Tibial artery (tissue), 4 donors: ENCODE results near the gene CCDC40.

Experiments used
- DNase-seq, 2 donors: peaks; one replicate each; pipeline ENCODE4 v3.0.0-alpha.2; 2019
- H3K27ac ChIP-seq, 2 donors: fragments of 200-600 bp; sonication (generic) in 1 of 2; 1 replicate in 1 of 2; 2 replicates in 1 of 2; pipeline ENCODE4 v1.5.1; 2018 to 2019; ENCODE audit warnings: mild to moderate bottlenecking in 1 of 2
- H3K27me3 ChIP-seq, 2 donors: fragments of 200-600 bp; sonication (generic) in 1 of 2; one replicate each; pipeline versions ENCODE4 v1.5.1 to v1.6.0; 2016 to 2019
- H3K36me3 ChIP-seq, 3 donors: fragments of 200-600 bp; sonication (generic) in 2 of 3; one replicate each; pipeline ENCODE4 v1.5.1; 2016 to 2019; ENCODE audit warnings: mild to moderate bottlenecking in 2 of 3
- H3K4me1 ChIP-seq, 4 donors: fragments of 200-600 bp; sonication (generic) in 2 of 4; 1 replicate in 3 of 4; 2 replicates in 1 of 4; pipeline ENCODE4 v1.5.1; 2016 to 2019
- H3K4me3 ChIP-seq, 2 donors: fragments of 200-600 bp; sonication (generic) in 1 of 2; 1 replicate in 1 of 2; 2 replicates in 1 of 2; pipeline ENCODE4 v1.5.1; 2018 to 2019; ENCODE audit warnings: mild to moderate bottlenecking in 2 of 2
- H3K9me3 ChIP-seq, 3 donors: fragments of 200-600 bp; sonication (generic) in 1 of 3; one replicate each; pipeline ENCODE4 v1.5.1; 2016 to 2019
- intact Hi-C: fragments of 100-400 bp; cut with DNase I; formaldehyde crosslinking; loops from one replicate; pipeline ENCODE4 v1.15.0; 2023; ENCODE audit warnings: low total_unique reads
- TF ChIP-seq, protein P1 (sequence below), 2 experiments: fragments of 200-600 bp in 1 of 2; fragments of 450-650 bp in 1 of 2; IDR thresholded peaks; one replicate each; pipeline ENCODE4 v1.5.1; 2017 to 2019; ENCODE audit warnings: antibody characterized with exemption in 2 of 2, mild to moderate bottlenecking in 1 of 2, moderate library complexity in 1 of 2

Gene CCDC40

DNA sequence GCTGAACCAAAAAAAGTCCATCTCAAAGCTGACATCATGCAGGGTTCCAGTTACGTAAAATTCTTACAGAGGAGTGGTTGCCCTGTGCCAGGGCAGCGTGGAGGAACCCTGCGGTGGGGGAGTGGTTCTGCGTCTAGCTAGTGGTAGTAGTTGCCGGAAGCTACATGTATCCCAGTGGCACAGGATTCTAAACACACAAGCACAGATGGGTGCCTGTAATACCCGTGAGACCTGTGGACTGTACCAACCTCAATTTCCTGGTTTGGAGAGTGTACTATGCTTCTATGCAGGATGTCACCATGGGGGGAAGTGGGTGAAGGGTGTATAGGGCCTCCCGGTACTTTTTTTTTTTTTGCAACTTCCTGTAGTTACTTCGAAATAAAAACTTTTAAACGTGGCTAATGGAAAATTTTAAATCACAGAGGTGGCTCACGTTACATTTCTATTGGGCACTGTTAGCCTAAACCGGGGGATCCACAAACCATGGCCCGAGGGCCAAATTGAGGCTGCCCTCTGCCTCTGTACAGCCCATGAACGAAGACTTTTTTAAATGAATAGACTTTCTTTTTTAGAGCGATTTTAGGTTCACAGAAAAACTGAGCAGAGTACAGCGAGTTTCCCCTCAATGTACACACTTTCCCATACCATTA is 39.3 kb upstream of the CCDC40 start:
- Histone ChIP-seq H3K27ac (no peak overlapping the region), H3K27me3 (peaks cover 0 to 26% of the 10 kb centered on the region in 2 donors), H3K9me3 (no peaks in the 10 kb centered on the region), H3K4me1 (peaks cover 0 to 16% (median 7%) of the 10 kb centered on the region in 4 donors), H3K4me3 (no peak overlapping the region), H3K36me3 (peaks cover 0 to 18% (median 6%) of the 10 kb centered on the region in 3 donors)
- TF ChIP-seq, protein P1, sequence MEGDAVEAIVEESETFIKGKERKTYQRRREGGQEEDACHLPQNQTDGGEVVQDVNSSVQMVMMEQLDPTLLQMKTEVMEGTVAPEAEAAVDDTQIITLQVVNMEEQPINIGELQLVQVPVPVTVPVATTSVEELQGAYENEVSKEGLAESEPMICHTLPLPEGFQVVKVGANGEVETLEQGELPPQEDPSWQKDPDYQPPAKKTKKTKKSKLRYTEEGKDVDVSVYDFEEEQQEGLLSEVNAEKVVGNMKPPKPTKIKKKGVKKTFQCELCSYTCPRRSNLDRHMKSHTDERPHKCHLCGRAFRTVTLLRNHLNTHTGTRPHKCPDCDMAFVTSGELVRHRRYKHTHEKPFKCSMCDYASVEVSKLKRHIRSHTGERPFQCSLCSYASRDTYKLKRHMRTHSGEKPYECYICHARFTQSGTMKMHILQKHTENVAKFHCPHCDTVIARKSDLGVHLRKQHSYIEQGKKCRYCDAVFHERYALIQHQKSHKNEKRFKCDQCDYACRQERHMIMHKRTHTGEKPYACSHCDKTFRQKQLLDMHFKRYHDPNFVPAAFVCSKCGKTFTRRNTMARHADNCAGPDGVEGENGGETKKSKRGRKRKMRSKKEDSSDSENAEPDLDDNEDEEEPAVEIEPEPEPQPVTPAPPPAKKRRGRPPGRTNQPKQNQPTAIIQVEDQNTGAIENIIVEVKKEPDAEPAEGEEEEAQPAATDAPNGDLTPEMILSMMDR (IDR thresholded peaks at IDR 0.05): no peak
- intact Hi-C loops: no loop called here
- DNase-seq: no peak

DNA sequence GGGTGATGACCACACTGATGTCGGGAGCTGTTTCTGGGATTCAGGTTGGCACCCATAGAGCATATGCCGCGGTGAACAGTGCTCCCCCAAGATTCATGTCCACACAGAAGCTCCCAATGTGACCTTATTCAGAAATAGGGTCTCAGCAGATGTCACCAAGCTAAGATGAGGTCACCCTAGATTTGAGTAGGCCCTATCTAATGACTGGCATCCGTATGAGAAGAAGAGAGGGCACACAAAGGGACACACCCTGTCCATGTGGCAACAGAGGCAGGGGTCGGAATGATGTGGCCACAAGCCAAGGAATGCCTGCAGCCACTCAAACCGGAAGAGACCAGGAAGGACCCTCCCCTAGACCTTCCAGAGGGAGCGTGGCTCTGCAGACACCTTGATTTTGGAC is 36.3 kb upstream of the CCDC40 start:
- Histone ChIP-seq H3K4me1 (no peaks in the 10 kb centered on the region), H3K36me3 (peaks cover 0 to 35% (median 9%) of the 10 kb centered on the region in 3 donors), H3K4me3 (no peak overlapping the region), H3K27me3 (no peaks in the 10 kb centered on the region), H3K9me3 (no peaks in the 10 kb centered on the region), H3K27ac (no peak overlapping the region)
- TF ChIP-seq, protein P1 (IDR thresholded peaks at IDR 0.05): no peak
- intact Hi-C loops: no loop called here
- DNase-seq: no peak

DNA sequence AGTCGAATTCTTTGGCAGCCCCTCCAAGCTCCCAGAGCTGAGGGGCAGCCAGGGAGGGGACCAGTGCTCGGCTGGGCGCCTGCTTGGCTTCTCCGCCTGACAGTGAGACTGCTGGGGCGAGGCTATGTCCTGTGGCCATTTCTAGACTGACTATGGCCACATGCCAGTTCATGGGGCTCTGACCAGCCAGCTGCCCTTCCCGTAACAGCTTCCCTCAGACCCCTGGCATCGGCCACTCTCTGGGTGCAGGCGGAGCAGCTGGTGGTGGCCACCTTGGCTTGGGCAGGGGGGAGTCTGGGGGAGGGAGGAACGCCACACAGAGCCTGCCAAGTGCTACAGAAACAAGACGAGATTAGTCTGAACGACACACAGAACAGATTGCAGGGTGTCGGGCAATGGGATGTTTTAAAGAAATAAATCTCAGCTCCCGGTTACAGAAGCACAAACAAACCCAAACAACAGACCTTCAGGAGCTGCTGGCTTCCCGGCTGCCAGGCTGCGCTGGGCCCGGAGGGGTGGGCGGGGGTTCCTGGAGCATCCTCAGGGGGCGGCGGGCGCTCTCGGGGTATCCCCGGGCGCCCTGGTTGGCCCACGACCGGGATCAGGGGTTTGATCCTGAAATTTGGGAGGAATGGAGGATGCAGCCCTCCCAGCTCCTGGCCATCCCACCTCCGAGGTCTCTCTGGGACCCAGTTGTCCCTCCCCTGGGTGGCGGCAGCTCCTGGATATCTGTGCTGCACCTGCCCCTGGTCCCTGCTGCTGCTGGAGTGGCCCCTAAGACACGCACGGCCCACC is 35.3 kb upstream of the CCDC40 start:
- TF ChIP-seq, protein P1 (IDR thresholded peaks at IDR 0.05): no peak
- DNase-seq: no peak
- H3K27me3 ChIP-seq: no peaks in the 10 kb centered on the region
- no peak overlapping the region for H3K27ac ChIP-seq
- H3K9me3 ChIP-seq: no peaks in the 10 kb centered on the region
- intact Hi-C loops: no loop called here
- peaks cover 0 to 35% (median 9%) of the 10 kb centered on the region in 3 donors for H3K36me3 ChIP-seq
- H3K4me1 ChIP-seq: peaks cover 0 to 9% (median 2%) of the 10 kb centered on the region in 4 donors
- no peak overlapping the region for H3K4me3 ChIP-seq

DNA sequence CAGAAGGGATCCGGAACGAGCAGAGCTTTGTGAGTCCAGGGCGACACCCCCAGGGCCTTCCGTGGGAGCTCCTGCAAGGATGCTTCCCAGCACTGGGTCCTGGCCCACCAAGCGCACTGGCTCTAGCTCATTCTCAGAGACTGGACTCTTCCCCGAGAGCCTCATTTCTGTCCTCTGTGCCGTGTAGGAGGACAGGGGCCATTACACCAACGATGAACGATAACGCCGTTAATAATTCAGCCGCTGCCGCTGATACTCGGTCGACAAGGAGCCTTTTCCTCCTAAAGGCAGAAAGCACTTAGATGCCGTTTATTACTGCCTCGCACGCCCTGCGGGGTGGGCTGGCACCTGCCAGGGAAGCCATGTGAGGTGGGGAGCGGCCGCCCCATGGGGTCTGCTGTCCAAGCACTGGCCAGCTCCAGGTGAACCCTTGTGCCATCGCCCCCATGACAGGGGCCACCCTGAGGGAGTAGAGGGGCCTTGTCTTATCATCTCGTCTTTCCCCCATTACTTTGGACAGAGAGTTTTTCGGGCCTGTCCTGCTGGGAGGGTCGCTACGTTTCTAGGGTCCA is 34.3 kb upstream of the CCDC40 start:
- intact Hi-C loops: no loop called here
- H3K4me3 ChIP-seq: no peak overlapping the region
- H3K4me1 ChIP-seq: peaks cover 0 to 10% (median 2%) of the 10 kb centered on the region in 4 donors
- H3K36me3 ChIP-seq: peaks cover 0 to 37% (median 9%) of the 10 kb centered on the region in 3 donors
- H3K27ac ChIP-seq: no peak overlapping the region
- H3K9me3 ChIP-seq: no peaks in the 10 kb centered on the region
- no peak for DNase-seq
- TF ChIP-seq, protein P1 (IDR thresholded peaks at IDR 0.05): no peak
- H3K27me3 ChIP-seq: no peaks in the 10 kb centered on the region

DNA sequence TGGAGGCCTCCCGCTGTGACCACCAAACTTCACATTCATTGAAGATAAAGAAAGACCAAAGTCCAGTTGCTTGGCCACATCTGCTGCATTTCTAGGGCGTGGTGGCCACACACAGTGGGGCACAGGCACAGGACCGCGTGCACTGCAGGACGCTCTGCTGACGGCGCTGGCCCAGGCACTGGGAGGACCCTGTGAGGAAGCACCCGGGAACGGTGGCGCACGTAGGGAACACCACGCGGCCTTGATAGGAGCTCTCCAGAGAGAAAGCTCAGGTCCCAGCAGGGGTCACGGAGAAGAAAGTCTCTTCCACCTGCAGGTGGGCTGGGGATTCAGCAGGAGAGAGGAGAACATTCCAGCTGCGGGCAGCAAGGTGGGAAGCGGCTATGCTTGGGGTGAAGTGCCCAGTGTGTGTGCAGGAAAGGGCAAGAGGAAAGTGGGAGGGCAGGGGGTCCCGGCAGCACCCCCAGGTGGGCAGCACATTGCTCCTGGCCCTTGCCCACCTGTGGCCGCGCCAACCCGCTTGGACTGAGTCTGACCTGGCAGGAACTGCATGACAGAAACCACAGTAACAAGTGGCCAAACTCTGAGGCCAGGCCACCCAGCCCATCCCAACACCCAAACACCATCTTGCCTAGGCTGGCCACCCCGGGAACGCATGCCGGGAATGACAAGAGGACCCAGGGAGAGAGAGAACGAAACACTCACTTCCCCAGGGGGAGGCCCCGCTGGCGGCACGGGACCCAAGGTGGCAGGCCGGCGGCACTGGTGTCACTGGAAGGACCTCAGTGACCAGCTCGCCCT is 33.6 kb upstream of the CCDC40 start:
- Histone ChIP-seq H3K4me1 (peaks cover 0 to 10% (median 2%) of the 10 kb centered on the region in 4 donors), H3K9me3 (no peaks in the 10 kb centered on the region), H3K27ac (no peak overlapping the region), H3K36me3 (peaks cover 0 to 43% (median 9%) of the 10 kb centered on the region in 3 donors), H3K27me3 (no peaks in the 10 kb centered on the region), H3K4me3 (no peak overlapping the region)
- no peak for DNase-seq
- intact Hi-C loops: no loop called here
- TF ChIP-seq, protein P1 (IDR thresholded peaks at IDR 0.05): no peak
